Measurements from ENCODE around the gene VSIG10L2.

- TF ChIP-seq CTCF (IDR thresholded peaks at IDR 0.05; ENCODE audit: insufficient read depth, low read length, poor library complexity, severe bottlenecking): no peak
- TF ChIP-seq EZH2phosphoT487 (conservative IDR thresholded peaks at IDR 0.05; ENCODE audit: low read length): no peak
Measured at GRCh38 chr11:125929445-125930075, 16.3 kb upstream of the VSIG10L2 start.
